HEK293 (cell line): Measurements from ENCODE around the gene C21orf58.

Source experiments
- CTCF ChIA-PET: fragments of 350-600 bp; formaldehyde crosslinking; extraction: SDS; loops from one replicate; lab custom pipeline; 2021; ENCODE audit warnings: antibody characterized with exemption; lab: Yijun Ruan, JAX
- POLR2A ChIA-PET: fragments of 300-600 bp; formaldehyde crosslinking; extraction: SDS; loops from one replicate; lab custom pipeline; 2020; ENCODE audit warnings: antibody characterized with exemption, inconsistent platforms; lab: Yijun Ruan, JAX
- H3K27ac ChIP-seq: fragments of 200-500 bp; sonication (Bioruptor generic); 2 replicates; pipeline ENCODE4 v1.5.1; 2014; ENCODE audit warnings: low read depth, low read length, control low read depth, inconsistent platforms; ENCODE audit errors: extremely low read depth
- H3K36me3 ChIP-seq, 2 experiments: fragments of 200-500 bp in 1 of 2; sonication (Bioruptor generic) in 1 of 2; 1 replicate in 1 of 2; 2 replicates in 1 of 2; pipeline ENCODE4 v1.5.1; 2014 to 2017; ENCODE audit warnings: inconsistent platforms in 2 of 2, low read length in 2 of 2; ENCODE audit not compliant: control insufficient read depth in 2 of 2, insufficient read depth in 1 of 2
- H3K4me1 ChIP-seq: fragments of 200-500 bp; sonication (Bioruptor generic); 2 replicates; pipeline ENCODE4 v1.5.1; 2014; ENCODE audit warnings: mild to moderate bottlenecking, low read length, inconsistent platforms; ENCODE audit not compliant: control insufficient read depth, insufficient read depth
- H3K4me3 ChIP-seq: 2 replicates; pipeline ENCODE4 v1.5.1; 2011; ENCODE audit warnings: low read depth, mild to moderate bottlenecking, control low read depth, low read length, moderate library complexity
- H3K9me3 ChIP-seq: fragments of 200-500 bp; sonication (Bioruptor generic); 2 replicates; pipeline ENCODE4 v1.5.1; 2014; ENCODE audit warnings: low read depth, low read length, inconsistent platforms; ENCODE audit not compliant: control insufficient read depth, insufficient read depth
- IKZF3 ChIP-seq: fragments of 450-650 bp; IDR thresholded peaks from 2 replicates; pipeline ENCODE4 v1.5.0; 2018; ENCODE audit warnings: missing biosample characterization, mild to moderate bottlenecking, missing genetic modification characterization, moderate library complexity
- KLF1 ChIP-seq: fragments of 450-650 bp; formaldehyde crosslinking; IDR thresholded peaks from 2 replicates; pipeline ENCODE4 v1.5.1; 2016; ENCODE audit warnings: missing biosample characterization, missing genetic modification characterization
- KLF7 ChIP-seq: fragments of 450-650 bp; formaldehyde crosslinking; IDR thresholded peaks from 2 replicates; pipeline ENCODE4 v1.5.1; 2016; ENCODE audit warnings: missing biosample characterization, missing genetic modification characterization, borderline replicate concordance
- MYNN ChIP-seq: fragments of 450-650 bp; formaldehyde crosslinking; IDR thresholded peaks from 2 replicates; pipeline ENCODE4 v1.5.1; 2016; ENCODE audit warnings: missing biosample characterization, missing genetic modification characterization, borderline replicate concordance
- SP7 ChIP-seq: fragments of 450-650 bp; formaldehyde crosslinking; IDR thresholded peaks from 2 replicates; pipeline ENCODE4 v1.5.1; 2016; ENCODE audit warnings: missing biosample characterization, missing genetic modification characterization
- ZBTB8A ChIP-seq: fragments of 450-650 bp; formaldehyde crosslinking; IDR thresholded peaks from 2 replicates; pipeline ENCODE4 v1.5.1; 2016; ENCODE audit warnings: missing biosample characterization, missing genetic modification characterization
- ZFHX2 ChIP-seq: fragments of 450-650 bp; formaldehyde crosslinking; conservative IDR thresholded peaks from 2 replicates; pipeline ENCODE4 v1.5.1; 2016; ENCODE audit warnings: missing biosample characterization, missing genetic modification characterization
- ZFP3 ChIP-seq: fragments of 450-650 bp; formaldehyde crosslinking; IDR thresholded peaks from 2 replicates; pipeline ENCODE4 v1.5.1; 2016; ENCODE audit warnings: low read depth, missing biosample characterization, missing genetic modification characterization
- ZFP69B ChIP-seq: fragments of 450-650 bp; formaldehyde crosslinking; IDR thresholded peaks from 2 replicates; pipeline ENCODE4 v1.5.1; 2016; ENCODE audit warnings: missing biosample characterization, missing genetic modification characterization
- ZNF112 ChIP-seq: fragments of 450-650 bp; formaldehyde crosslinking; IDR thresholded peaks from 2 replicates; pipeline ENCODE4 v1.5.0; 2017; ENCODE audit warnings: missing biosample characterization, missing genetic modification characterization
- ZNF114 ChIP-seq: fragments of 450-650 bp; formaldehyde crosslinking; IDR thresholded peaks from 2 replicates; pipeline ENCODE4 v1.5.0; 2017; ENCODE audit warnings: missing biosample characterization, missing genetic modification characterization
- ZNF138 ChIP-seq: fragments of 450-650 bp; formaldehyde crosslinking; IDR thresholded peaks from 2 replicates; pipeline ENCODE4 v1.5.1; 2016; ENCODE audit warnings: missing biosample characterization, missing genetic modification characterization, borderline replicate concordance
- ZNF19 ChIP-seq: fragments of 450-650 bp; formaldehyde crosslinking; IDR thresholded peaks from 2 replicates; pipeline ENCODE4; 2016; ENCODE audit warnings: missing biosample characterization, missing genetic modification characterization, low read depth
- ZNF223 ChIP-seq: fragments of 450-650 bp; formaldehyde crosslinking; IDR thresholded peaks from 2 replicates; pipeline ENCODE4 v1.5.1; 2016; ENCODE audit warnings: missing biosample characterization, missing genetic modification characterization
- ZNF23 ChIP-seq: fragments of 450-650 bp; formaldehyde crosslinking; IDR thresholded peaks from 2 replicates; pipeline ENCODE4 v1.5.1; 2016; ENCODE audit warnings: missing biosample characterization, missing genetic modification characterization, borderline replicate concordance
- ZNF302 ChIP-seq: fragments of 450-650 bp; formaldehyde crosslinking; IDR thresholded peaks from 2 replicates; pipeline ENCODE4 v1.5.1; 2016; ENCODE audit warnings: missing biosample characterization, missing genetic modification characterization, low read depth
- ZNF311 ChIP-seq: fragments of 450-650 bp; formaldehyde crosslinking; IDR thresholded peaks from 2 replicates; pipeline ENCODE4 v1.5.1; 2017; ENCODE audit warnings: missing biosample characterization, missing genetic modification characterization, borderline replicate concordance
- ZNF354C ChIP-seq: fragments of 450-650 bp; formaldehyde crosslinking; IDR thresholded peaks from 2 replicates; pipeline ENCODE4 v1.5.1; 2016; ENCODE audit warnings: missing biosample characterization, missing genetic modification characterization, low read depth, borderline replicate concordance
- ZNF366 ChIP-seq: fragments of 450-650 bp; formaldehyde crosslinking; conservative IDR thresholded peaks from 2 replicates; pipeline ENCODE4 v1.5.1; 2016; ENCODE audit warnings: missing biosample characterization, missing genetic modification characterization
- ZNF416 ChIP-seq: fragments of 450-650 bp; formaldehyde crosslinking; IDR thresholded peaks from 2 replicates; pipeline ENCODE4 v1.5.1; 2016; ENCODE audit warnings: missing biosample characterization, missing genetic modification characterization
- ZNF48 ChIP-seq: fragments of 450-650 bp; formaldehyde crosslinking; IDR thresholded peaks from 2 replicates; pipeline ENCODE4 v1.5.1; 2016; ENCODE audit warnings: missing biosample characterization, missing genetic modification characterization
- ZNF544 ChIP-seq: fragments of 450-650 bp; formaldehyde crosslinking; IDR thresholded peaks from 2 replicates; pipeline ENCODE4 v1.5.0; 2017; ENCODE audit warnings: missing biosample characterization, missing genetic modification characterization
- ZNF610 ChIP-seq: fragments of 450-650 bp; formaldehyde crosslinking; IDR thresholded peaks from 2 replicates; pipeline ENCODE4 v1.5.1; 2016; ENCODE audit warnings: missing biosample characterization, missing genetic modification characterization, borderline replicate concordance
- ZNF624 ChIP-seq: fragments of 450-650 bp; formaldehyde crosslinking; IDR thresholded peaks from 2 replicates; pipeline ENCODE4 v1.5.1; 2017; ENCODE audit warnings: missing biosample characterization, missing genetic modification characterization
- ZNF830 ChIP-seq: fragments of 450-650 bp; IDR thresholded peaks from 2 replicates; pipeline ENCODE4 v1.5.0; 2018; ENCODE audit warnings: missing biosample characterization, missing genetic modification characterization, low read depth, mild to moderate bottlenecking, moderate library complexity
- ZSCAN16 ChIP-seq: fragments of 450-650 bp; formaldehyde crosslinking; IDR thresholded peaks from 2 replicates; pipeline ENCODE4 v1.5.1; 2016; ENCODE audit warnings: missing biosample characterization, missing genetic modification characterization
- TF ChIP-seq, protein P1 (sequence below): fragments of 450-650 bp; formaldehyde crosslinking; IDR thresholded peaks from 2 replicates; pipeline ENCODE4 v1.5.1; 2016; ENCODE audit warnings: missing biosample characterization, missing genetic modification characterization
- TF ChIP-seq, protein P2 (sequence below): fragments of 450-650 bp; formaldehyde crosslinking; IDR thresholded peaks from 2 replicates; pipeline ENCODE4 v1.5.1; 2016; ENCODE audit warnings: missing biosample characterization, missing genetic modification characterization

C21orf58 gene

DNA sequence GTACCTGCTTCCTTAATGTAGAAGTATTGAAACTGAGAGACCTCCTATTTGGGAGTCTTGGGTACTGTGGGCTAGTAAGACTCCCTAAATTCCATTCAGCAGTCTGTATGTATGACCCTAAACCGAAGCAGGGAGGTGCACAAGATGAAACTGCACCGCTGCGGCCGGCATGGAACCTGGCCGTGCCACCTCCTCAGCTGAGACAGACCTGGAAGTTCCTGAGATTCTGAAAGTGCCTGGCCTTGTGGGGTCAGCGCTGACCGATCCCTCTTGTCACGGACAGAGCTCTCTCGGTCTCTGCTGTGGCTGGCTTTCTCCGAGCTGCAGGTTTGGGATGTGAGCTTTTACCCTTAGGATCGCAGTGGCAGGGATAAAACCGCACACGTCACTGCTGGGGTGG lies 27.3 kb upstream of the C21orf58 start:
- Histone ChIP-seq H3K9me3 (no peaks in the 10 kb centered on the region), H3K27ac (no peak overlapping the region)
- POLR2A ChIA-PET, result no interaction called here
- TF ChIP-seq ZFHX2 (tag by site-specific recombination) (no peak), ZNF830 (tag by site-specific recombination) (no peak)
- TF ChIP-seq, all 188 proteins: peak for 0
- peaks cover 29 to 100% of the 10 kb centered on the region in 2 experiments for H3K36me3 ChIP-seq
- no peaks in the 10 kb centered on the region for H3K4me1 ChIP-seq
- no peak overlapping the region for H3K4me3 ChIP-seq
- CTCF ChIA-PET, result no interaction called here

DNA sequence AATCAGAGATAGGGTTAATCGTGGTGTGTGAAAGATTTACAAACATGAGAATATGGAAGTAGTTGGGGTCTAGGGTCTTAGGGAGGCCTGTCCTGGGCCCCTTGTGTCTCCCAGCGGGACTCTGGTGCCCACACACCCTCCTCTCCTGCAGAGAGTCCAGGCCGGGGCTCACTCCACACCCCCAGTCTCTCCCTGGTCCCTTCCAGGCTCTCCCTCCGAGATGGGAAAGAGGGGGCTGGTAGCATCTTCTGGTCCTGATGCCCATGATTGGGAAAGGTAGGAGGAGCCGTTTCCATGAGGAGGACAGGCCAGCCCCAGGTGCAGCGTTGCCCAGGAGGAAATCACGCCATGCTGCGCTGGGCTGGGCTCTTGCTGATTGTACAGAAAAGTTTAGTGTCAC lies 26.9 kb upstream of the C21orf58 start:
- H3K27ac ChIP-seq, result no peak overlapping the region
- ChIA-PET POLR2A (no interaction called here), CTCF (no interaction called here)
- TF ChIP-seq ZSCAN16 (tag by site-specific recombination), result no peak
- TF ChIP-seq ZNF23 (tag by site-specific recombination), result no peak
- TF ChIP-seq ZFP3 (tag by site-specific recombination), result no peak
- TF ChIP-seq MYNN, result no peak
- no peak for TF ChIP-seq ZNF114 (tag by site-specific recombination)
- TF ChIP-seq, protein P1, sequence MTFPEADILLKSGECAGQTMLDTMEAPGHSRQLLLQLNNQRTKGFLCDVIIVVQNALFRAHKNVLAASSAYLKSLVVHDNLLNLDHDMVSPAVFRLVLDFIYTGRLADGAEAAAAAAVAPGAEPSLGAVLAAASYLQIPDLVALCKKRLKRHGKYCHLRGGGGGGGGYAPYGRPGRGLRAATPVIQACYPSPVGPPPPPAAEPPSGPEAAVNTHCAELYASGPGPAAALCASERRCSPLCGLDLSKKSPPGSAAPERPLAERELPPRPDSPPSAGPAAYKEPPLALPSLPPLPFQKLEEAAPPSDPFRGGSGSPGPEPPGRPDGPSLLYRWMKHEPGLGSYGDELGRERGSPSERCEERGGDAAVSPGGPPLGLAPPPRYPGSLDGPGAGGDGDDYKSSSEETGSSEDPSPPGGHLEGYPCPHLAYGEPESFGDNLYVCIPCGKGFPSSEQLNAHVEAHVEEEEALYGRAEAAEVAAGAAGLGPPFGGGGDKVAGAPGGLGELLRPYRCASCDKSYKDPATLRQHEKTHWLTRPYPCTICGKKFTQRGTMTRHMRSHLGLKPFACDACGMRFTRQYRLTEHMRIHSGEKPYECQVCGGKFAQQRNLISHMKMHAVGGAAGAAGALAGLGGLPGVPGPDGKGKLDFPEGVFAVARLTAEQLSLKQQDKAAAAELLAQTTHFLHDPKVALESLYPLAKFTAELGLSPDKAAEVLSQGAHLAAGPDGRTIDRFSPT (tag by site-specific recombination), result no peak
- TF ChIP-seq ZNF302, result no peak
- no peak for TF ChIP-seq ZNF19 (tag by site-specific recombination)
- TF ChIP-seq ZFP69B (tag by site-specific recombination), result no peak
- TF ChIP-seq ZNF366 (tag by site-specific recombination), result no peak
- no peak for TF ChIP-seq ZNF354C (tag by site-specific recombination)
- TF ChIP-seq ZNF544, result no peak
- TF ChIP-seq SP7, result no peak
- TF ChIP-seq ZNF138 (tag by site-specific recombination), result no peak
- no peak for TF ChIP-seq KLF1 (tag by site-specific recombination)
- TF ChIP-seq ZBTB8A, result no peak
- TF ChIP-seq ZNF610, result no peak
- TF ChIP-seq ZNF48 (tag by site-specific recombination), result no peak
- no peak for TF ChIP-seq ZNF624 (tag by site-specific recombination)
- no peak for TF ChIP-seq ZNF416 (tag by site-specific recombination)
- H3K4me3 ChIP-seq, result no peak overlapping the region
- H3K4me1 ChIP-seq, result no peaks in the 10 kb centered on the region
- peaks cover 32 to 100% of the 10 kb centered on the region in 2 experiments for H3K36me3 ChIP-seq
- no peaks in the 10 kb centered on the region for H3K9me3 ChIP-seq

DNA sequence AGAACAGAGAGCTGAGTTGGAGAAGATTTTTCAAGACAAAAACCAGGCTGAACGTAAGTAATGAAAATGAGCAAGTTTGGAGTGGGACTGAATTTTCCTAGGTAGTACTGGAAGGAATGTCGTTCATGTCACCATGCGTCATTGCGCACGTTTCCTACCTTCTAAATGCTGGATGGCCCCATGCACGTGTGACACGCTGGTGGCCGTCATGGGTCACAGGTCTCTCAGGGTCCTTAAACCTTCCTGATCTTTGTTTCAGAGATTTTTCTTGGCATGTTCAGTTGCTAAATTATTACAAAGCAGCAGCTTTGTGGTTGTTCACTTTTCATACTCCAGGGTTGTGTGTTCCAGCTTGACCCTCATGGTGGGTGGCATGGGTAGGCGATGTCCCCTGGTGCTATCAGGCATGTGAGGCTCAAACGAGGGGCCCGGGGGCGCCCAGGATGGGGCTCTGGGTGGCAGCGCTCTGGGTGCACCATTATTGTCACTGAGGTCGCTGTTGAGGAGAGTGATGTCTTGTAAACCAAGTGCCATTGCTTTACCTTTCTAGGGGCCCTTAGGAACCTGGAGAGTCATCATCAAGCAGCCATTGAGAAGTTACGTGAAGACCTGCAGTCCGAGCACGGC lies 25.6 kb upstream of the C21orf58 start:
- Histone ChIP-seq H3K4me3 (no peak overlapping the region), H3K36me3 (peaks cover 37 to 97% of the 10 kb centered on the region in 2 experiments), H3K27ac (no peak overlapping the region), H3K4me1 (no peaks in the 10 kb centered on the region), H3K9me3 (no peaks in the 10 kb centered on the region)
- POLR2A ChIA-PET, result interaction anchor here (0.6 kb wide), 1 partner anchor 11 kb away, joined by 6 read pairs; no protein-coding TSS in a partner anchor
- CTCF ChIA-PET, result no interaction called here
- TF ChIP-seq, protein P2, sequence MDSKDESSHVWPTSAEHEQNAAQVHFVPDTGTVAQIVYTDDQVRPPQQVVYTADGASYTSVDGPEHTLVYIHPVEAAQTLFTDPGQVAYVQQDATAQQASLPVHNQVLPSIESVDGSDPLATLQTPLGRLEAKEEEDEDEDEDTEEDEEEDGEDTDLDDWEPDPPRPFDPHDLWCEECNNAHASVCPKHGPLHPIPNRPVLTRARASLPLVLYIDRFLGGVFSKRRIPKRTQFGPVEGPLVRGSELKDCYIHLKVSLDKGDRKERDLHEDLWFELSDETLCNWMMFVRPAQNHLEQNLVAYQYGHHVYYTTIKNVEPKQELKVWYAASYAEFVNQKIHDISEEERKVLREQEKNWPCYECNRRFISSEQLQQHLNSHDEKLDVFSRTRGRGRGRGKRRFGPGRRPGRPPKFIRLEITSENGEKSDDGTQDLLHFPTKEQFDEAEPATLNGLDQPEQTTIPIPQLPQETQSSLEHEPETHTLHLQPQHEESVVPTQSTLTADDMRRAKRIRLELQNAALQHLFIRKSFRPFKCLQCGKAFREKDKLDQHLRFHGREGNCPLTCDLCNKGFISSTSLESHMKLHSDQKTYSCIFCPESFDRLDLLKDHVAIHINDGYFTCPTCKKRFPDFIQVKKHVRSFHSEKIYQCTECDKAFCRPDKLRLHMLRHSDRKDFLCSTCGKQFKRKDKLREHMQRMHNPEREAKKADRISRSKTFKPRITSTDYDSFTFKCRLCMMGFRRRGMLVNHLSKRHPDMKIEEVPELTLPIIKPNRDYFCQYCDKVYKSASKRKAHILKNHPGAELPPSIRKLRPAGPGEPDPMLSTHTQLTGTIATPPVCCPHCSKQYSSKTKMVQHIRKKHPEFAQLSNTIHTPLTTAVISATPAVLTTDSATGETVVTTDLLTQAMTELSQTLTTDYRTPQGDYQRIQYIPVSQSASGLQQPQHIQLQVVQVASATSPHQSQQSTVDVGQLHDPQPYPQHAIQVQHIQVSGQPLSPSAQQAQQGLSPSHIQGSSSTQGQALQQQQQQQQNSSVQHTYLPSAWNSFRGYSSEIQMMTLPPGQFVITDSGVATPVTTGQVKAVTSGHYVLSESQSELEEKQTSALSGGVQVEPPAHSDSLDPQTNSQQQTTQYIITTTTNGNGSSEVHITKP (tag by site-specific recombination), result no peak
- no peak for TF ChIP-seq ZNF223 (tag by site-specific recombination)
- TF ChIP-seq IKZF3, result no peak
- no peak for TF ChIP-seq ZNF112 (tag by site-specific recombination)
- no peak for TF ChIP-seq KLF1 (tag by site-specific recombination)
- TF ChIP-seq ZNF311 (tag by site-specific recombination), result no peak
- TF ChIP-seq KLF7 (tag by site-specific recombination), result no peak
